Activated T-cell treated with anti-CD3 and anti-CD28 coated beads for 48 hours (primary cell): Measurements from ENCODE around the gene CPNE2.
"Not testable (repeated sequence)": the region's sequence is repeated elsewhere in the genome, so short reads cannot be mapped to it uniquely, and the experiment has no call there.

Experiments
- DNase-seq: peaks from one replicate; pipeline ENCODE4 v3.0.0-alpha.2; 2020; ENCODE audit warnings: low read depth

Gene CPNE2

DNA sequence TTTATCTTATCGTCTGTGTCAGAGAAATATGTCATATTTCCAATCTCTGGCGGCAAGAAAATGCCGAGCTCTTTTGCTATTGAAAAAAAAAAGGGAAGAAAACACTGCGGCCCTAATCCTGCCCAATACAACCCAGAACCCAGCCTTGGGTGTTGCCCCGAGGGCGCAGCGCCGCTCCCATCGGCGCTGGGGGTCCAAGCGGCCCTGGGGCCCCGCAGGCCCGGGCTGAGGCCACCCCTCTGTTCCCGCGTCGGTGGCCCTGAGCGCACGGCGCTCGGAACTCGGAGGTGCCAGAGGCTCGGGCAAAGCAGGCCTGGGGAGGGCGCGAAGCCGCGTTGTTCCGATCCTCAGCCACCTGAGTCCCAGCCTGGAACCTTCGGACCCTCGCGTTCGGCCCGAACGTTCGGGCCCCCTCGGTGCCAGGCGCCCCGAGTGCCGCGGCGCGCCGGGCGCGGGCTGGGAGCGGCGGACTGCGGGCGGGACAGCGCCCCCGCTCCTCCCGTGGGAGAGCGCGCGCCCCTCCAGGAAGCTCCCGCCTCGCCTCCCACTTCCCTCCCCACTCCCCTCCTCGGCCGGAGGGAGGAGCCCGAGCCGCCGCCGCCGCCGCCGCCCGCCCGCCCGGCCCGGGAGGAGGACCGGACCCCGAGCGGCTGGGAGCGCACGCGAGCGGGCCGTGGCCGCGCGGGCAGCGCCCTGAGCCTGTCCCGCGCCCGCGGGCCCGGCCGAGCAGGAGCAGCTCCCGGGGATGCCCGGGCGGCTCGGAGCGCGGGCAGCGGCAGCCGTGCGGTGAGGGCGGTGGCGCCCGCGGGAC, at the start of gene CPNE2:
CPNE2 (plus strand) TSS at position 609 of the 811 bp plus-strand sequence. CDS start 18,160 bp downstream, outside the sequence.
- peak; percentile 30 for DNase-seq

- no peak for DNase-seq
These were observed 49.1 kb upstream of the CPNE2 start for GRCh38 chr16:57043248-57043647.

DNA sequence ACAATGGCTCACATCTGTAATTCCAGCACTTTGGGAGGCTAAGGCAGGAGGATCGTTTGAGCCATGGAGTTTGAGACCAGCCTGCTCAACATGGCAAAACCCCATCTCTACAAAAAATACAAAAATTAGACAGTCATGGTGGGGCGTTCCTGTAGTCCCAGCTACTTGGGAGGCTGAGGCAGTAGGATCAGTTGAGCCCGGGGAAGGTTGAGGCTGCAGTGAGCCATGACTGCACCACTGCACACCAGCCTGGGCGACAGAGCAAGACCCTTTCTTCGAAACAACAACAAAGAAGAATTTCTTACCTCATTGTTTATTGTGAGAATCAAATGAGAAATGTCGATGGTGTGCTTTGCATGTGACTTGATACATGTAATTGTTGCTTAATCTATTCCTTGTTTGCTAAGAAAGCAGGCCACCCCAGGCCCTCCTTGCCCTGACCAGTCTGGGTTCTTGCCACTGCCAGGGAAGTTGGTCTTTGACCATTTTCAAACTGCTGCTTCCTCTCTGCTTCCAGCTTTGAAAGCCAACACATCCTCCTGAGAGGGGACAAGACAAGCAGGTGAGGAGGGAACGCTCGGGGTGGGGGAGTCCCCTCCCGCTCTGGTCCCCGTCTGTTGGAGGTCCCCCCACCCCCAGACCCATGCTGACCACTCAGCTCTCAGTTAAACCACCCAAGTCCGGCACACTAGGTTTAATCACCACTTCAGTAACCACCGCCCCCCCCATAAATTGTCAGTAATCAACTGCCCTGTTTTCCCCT, 47.3 kb upstream of the CPNE2 start:
- no peak for DNase-seq

- peak; percentile 24 for DNase-seq
These were observed 46.5 kb upstream of the CPNE2 start for GRCh38 chr16:57045694-57046381.

DNA sequence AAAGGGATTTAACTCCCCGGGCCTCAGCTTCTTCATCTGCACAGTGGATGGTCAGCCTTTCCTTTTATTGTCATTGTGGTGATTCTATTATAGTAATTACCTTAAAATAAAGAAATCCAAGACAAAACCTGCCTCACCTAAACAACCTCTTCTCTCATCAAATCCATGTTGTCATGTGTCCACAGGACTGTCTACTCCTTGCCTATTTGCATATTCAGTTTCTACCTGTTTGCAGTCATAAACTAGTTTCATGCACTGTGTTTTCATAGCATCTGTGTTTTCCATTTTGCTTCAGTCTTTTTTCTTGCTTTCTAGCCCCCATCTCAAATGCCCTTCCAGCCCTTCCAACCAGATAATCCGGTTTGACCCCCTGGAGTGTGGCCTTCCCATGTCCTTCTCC, 44.3 kb upstream of the CPNE2 start:
- DNase-seq: no peak

DNA sequence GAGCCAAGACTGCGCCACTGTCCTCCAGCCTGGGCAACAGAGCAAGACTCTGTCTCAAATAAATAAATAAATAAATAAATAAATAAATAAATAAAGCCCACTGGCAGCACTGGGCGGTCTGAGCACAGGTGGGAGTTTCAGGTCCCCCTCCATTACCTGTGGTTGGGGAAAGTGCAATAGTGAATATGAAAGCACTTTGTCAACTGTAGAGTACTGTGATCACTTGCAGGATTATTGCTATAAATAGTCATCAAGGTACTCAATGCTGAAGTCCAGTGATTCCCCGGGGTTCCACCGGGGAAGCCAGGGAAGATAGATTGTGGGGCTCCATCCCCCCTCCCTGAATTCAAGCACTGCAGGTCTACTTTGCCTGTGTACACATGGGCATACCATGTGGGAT, 42.7 kb upstream of the CPNE2 start:
- no peak for DNase-seq

GRCh38 chr16:57051696-57052228, 40.6 kb upstream of the CPNE2 start:
- DNase-seq: no peak

GRCh38 chr16:57053206-57053605, 39.2 kb upstream of the CPNE2 start:
- no peak for DNase-seq

DNA sequence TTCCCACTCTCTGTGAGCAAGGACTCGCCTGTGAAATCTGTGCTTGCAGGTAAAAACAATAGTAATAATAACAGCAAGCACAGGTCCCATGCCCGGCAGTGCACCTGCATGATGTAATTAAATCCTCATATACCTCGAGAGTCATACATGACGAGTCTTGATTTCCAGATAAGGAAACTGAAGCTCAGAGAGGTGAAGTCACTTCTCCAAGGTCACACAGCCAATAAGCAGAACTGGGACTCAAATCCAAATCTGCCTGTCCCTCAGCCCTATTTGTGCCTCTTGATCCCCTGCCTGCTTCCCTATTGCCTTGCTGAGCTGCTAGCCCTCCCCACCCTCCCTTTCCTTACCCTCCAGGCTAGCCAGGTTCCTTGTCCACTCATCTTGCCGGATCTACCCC, 38.0 kb upstream of the CPNE2 start:
- DNase-seq: no peak

DNA sequence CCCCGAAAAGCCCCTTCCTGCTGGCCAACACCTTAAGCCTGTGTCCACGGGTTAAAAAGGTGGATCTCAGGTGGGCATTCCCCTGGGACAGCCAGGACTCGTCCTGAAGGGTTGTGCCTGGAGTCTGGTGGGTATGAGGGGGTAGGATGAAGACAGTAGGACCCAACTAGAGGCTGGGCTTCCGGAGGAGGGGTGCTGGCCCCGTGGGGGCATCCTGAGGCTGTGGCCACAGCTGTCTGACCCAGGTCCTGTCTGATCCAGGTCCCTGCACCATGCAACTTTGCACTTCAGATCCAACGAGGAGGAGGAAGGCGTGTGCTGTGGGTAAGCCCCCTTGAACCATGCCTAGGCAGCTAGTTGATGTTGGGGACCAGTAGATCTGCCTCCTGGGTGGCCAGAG, 37.6 kb upstream of the CPNE2 start:
- no peak for DNase-seq

DNA sequence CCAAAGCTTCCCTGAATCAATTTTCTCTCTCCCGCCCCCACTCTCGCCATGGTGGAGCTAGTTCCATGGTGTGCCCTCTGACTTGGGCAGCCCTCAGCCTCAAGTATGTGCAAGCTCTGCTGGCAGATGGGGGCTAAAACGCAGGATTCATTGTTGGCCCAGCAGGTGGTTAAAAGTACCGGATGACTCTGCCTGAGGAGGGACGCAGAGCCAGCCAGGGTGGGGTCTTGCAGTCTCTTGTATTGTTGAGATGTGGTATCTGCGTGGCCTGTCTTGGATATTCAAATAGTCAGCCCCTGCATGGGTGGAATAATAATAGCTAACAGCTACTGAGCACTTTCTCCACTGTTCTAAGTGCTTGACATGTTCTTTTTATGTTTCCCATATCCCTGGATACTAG, 36.7 kb upstream of the CPNE2 start:
- no peak for DNase-seq

DNA sequence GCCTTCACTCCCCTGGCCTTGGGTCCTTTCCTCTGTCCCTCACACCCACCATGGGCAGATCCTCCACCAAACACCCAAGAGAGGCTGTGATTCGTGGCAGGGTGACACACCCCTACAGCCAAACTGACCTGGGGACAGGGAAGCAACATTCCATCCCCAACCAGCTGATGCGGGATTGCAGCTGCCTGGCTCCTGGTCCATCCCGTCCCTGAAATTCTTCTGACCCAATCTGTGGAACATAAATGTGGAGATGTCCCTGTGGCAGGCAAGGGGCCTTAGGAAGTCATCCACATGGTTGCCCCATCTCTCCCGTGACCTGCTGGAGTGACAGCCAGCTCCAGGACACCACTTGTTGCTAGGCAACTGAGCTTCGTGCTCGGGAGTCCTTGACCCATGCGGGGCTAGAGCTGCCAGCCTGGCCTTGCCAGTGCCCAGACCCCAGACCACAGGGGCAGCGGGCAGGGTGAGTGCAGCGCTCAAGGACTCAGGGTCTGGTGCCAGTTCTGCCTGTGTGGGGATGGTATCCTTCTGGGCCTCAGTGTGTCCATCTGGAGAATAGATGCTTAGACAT, 34.0 kb upstream of the CPNE2 start:
- DNase-seq: no peak

GRCh38 chr16:57060323-57061083, 31.9 kb upstream of the CPNE2 start:
- DNase-seq: no peak

GRCh38 chr16:57061084-57061905, 31.1 kb upstream of the CPNE2 start:
- DNase-seq: no peak

DNA sequence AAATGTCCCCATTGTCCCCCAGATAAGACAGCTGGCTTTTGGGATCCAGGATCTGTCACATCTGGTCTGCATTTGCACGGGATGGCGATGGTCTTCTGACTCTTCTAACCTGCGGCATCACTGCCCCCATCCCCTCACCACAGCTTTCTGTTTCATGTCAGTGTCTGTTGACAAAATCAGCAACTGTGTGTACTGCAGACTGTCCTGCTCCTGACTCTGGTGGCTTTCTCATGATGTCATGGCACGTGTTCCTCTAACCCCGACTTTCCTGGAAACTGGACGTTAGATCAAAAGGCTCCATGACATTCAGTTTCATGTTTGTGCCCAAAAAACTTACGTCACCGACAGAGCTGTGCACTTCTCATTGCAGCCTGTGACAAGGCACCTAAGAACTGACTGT, 30.1 kb upstream of the CPNE2 start:
- DNase-seq: no peak

DNA sequence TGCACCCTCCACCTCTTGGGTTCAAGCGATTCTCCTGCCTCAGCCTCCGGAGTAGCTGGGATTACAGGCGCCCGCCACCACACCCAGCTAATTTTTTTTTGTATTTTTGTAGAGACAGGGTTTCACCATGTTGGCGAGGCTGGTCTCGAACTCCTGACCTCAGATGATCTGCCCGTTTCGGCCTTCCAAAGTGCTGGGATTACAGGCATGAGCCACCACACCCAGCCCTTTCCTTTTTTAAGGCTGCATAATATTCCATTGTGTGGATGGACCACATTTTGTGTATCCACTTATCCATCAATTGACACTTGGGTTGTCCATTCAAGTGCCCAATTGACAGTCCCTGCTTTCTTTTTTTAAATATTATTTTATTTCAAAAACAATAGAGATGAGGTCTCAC, 29.2 kb upstream of the CPNE2 start:
- DNase-seq: not testable (repeated sequence)

- DNase-seq: no peak
These were observed 27.4 kb upstream of the CPNE2 start for GRCh38 chr16:57064995-57065394.

- no peak for DNase-seq
These were observed 25.8 kb upstream of the CPNE2 start for GRCh38 chr16:57066625-57067024.

GRCh38 chr16:57067347-57067746, 25.0 kb upstream of the CPNE2 start:
- no peak for DNase-seq

DNA sequence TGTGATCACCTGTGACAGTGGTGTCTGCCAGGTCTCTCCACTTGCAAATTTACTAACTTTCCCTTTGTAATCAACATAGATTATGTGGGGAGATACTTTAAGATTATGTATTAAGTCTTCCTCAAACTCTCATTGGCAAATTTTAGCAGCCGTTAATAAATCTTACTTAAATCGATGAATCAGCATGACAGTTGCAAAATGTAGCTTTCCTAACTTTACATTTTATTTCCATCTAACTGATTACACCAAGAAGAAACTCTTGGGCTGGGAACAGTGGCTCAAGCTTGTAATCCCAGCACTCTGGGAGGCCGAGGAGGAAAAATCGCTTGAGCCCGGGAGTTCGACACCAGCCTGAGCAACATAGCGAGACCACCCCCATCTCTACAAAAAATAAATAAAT, 23.3 kb upstream of the CPNE2 start:
- no peak for DNase-seq
